Measurements from ENCODE around the gene DAB1.
A peak's percentile ranks its signal among the peaks of the same experiment; 100 is the strongest.

DAB1 gene

DNA sequence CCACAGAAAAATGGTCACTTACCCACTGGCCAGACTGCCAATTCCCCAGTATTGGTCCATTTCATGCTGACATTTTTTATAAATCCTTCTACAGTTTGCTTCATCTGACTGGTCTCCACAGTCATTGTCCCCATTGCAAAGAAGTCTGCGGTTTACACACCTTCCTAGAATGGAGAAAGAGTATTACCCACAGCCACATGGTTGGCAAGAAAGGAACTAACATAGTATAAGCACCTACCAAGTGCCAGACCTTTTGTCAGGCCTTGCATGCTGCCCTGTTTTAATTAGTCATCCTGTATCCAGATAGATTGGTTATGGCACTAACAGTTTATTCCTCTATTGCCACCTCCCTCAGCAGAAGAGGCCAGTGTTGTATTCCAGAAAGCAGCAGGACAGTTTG is 469.2 kb downstream of the DAB1 start:
- WGBS, 2 donors (ENCODE audit: extremely low coverage in 2 of 2, insufficient read length in 2 of 2, insufficient replicate concordance in 1 of 2): no CpG with 5 or more reads among the region's 1 CpG
- Histone ChIP-seq H2BK15ac (ENCODE audit: low read length) (no peak overlapping the region), H3K4ac (ENCODE audit: low read length) (no peak overlapping the region), H3K27me3 (ENCODE audit: control insufficient read depth in 3 of 3, insufficient read depth in 3 of 3, low read depth in 1 of 3, low read length in 3 of 3) (peaks cover 0 to 35% (median 2%) of the 10 kb centered on the region in 3 experiments), H2BK5ac (ENCODE audit: low read length) (no peak overlapping the region), H2AFZ (ENCODE audit: low read length) (no peak overlapping the region), H3K23ac (ENCODE audit: low read depth, low read length, poor library complexity) (no peak overlapping the region), H3K9ac (ENCODE audit: low read depth, low read length, poor library complexity) (no peak overlapping the region), H3K9me3 (replicated peaks in 1 of 2; ENCODE audit: control insufficient read depth in 2 of 2, insufficient read depth in 1 of 2, low read depth in 1 of 2, low read length in 2 of 2) (no peaks in the 10 kb centered on the region), H4K91ac (ENCODE audit: low read depth, low read length, poor library complexity) (no peak overlapping the region), H2BK120ac (ENCODE audit: low read depth, low read length) (no peak overlapping the region), H3K4me2 (ENCODE audit: insufficient read depth, low read length, poor library complexity, severe bottlenecking) (no peak overlapping the region), H3K18ac (ENCODE audit: low read length) (no peak overlapping the region), H2AK5ac (ENCODE audit: low read depth, low read length) (no peak overlapping the region), H3K79me1 (ENCODE audit: low read depth, low read length) (no peaks in the 10 kb centered on the region), H3K36me3 (replicated peaks in 1 of 2; ENCODE audit: control insufficient read depth in 2 of 2, insufficient read depth in 2 of 2, low read length in 2 of 2) (no peaks in the 10 kb centered on the region), H3K27ac (replicated peaks; ENCODE audit: low read length) (no peak overlapping the region), H4K8ac (ENCODE audit: low read depth, low read length) (no peak overlapping the region), H3K14ac (ENCODE audit: low read length) (no peak overlapping the region), H3K4me3 (ENCODE audit: low read length in 2 of 2) (no peak overlapping the region), H2BK12ac (ENCODE audit: low read length) (no peak overlapping the region), H3K4me1 (ENCODE audit: control insufficient read depth in 2 of 2, insufficient read depth in 1 of 2, low read depth in 1 of 2, low read length in 2 of 2) (peaks cover 0 to 2% of the 10 kb centered on the region in 2 donors)
- DNase-seq (ENCODE audit: low spot score): no peak

DNA sequence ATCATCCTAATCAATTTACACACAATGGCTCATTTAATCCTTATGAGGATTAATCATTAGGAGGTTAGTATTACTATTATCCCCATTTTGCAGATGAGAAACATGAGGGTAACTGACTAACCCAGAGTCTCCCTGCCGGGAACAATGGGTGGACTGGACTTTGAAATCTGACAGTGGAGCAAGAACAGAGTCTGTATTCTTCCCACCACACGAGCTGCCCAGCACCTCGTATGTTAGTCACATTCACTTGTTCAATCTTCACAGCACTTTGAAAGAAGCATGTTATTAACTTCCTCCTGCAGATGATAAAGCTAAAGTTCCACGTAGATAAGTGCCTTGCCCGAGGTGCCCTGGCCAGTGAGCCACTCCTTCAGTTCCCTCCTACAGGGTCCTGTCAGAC is 470.5 kb downstream of the DAB1 start:
- no peaks in the 10 kb centered on the region for H3K9me3 ChIP-seq (replicated peaks in 1 of 2; ENCODE audit: control insufficient read depth in 2 of 2, insufficient read depth in 1 of 2, low read depth in 1 of 2, low read length in 2 of 2)
- H3K4ac ChIP-seq (ENCODE audit: low read length): no peak overlapping the region
- H3K27me3 ChIP-seq (ENCODE audit: control insufficient read depth in 3 of 3, insufficient read depth in 3 of 3, low read depth in 1 of 3, low read length in 3 of 3): peaks cover 0 to 26% (median 2%) of the 10 kb centered on the region in 3 experiments
- no peak overlapping the region for H3K18ac ChIP-seq (ENCODE audit: low read length)
- no peak overlapping the region for H3K9ac ChIP-seq (ENCODE audit: low read depth, low read length, poor library complexity)
- no peak overlapping the region for H3K4me3 ChIP-seq (ENCODE audit: low read length in 2 of 2)
- H2BK120ac ChIP-seq (ENCODE audit: low read depth, low read length): no peak overlapping the region
- H3K79me1 ChIP-seq (ENCODE audit: low read depth, low read length): no peaks in the 10 kb centered on the region
- H4K8ac ChIP-seq (ENCODE audit: low read depth, low read length): no peak overlapping the region
- no peak overlapping the region for H3K14ac ChIP-seq (ENCODE audit: low read length)
- no peaks in the 10 kb centered on the region for H3K36me3 ChIP-seq (replicated peaks in 1 of 2; ENCODE audit: control insufficient read depth in 2 of 2, insufficient read depth in 2 of 2, low read length in 2 of 2)
- no peak overlapping the region for H2AK5ac ChIP-seq (ENCODE audit: low read depth, low read length)
- no peak overlapping the region for H3K4me2 ChIP-seq (ENCODE audit: insufficient read depth, low read length, poor library complexity, severe bottlenecking)
- no peak overlapping the region for H2BK15ac ChIP-seq (ENCODE audit: low read length)
- H3K23ac ChIP-seq (ENCODE audit: low read depth, low read length, poor library complexity): no peak overlapping the region
- no peak overlapping the region for H2BK12ac ChIP-seq (ENCODE audit: low read length)
- WGBS, 2 donors (ENCODE audit: extremely low coverage in 2 of 2, insufficient read length in 2 of 2, insufficient replicate concordance in 1 of 2): no CpG with 5 or more reads among the region's 5 CpGs
- no peak overlapping the region for H2BK5ac ChIP-seq (ENCODE audit: low read length)
- H2AFZ ChIP-seq (ENCODE audit: low read length): no peak overlapping the region
- peaks cover 0 to 2% of the 10 kb centered on the region in 2 donors for H3K4me1 ChIP-seq (ENCODE audit: control insufficient read depth in 2 of 2, insufficient read depth in 1 of 2, low read depth in 1 of 2, low read length in 2 of 2)
- H3K27ac ChIP-seq (replicated peaks; ENCODE audit: low read length): no peak overlapping the region
- DNase-seq (ENCODE audit: low spot score): no peak
- H4K91ac ChIP-seq (ENCODE audit: low read depth, low read length, poor library complexity): no peak overlapping the region

DNA sequence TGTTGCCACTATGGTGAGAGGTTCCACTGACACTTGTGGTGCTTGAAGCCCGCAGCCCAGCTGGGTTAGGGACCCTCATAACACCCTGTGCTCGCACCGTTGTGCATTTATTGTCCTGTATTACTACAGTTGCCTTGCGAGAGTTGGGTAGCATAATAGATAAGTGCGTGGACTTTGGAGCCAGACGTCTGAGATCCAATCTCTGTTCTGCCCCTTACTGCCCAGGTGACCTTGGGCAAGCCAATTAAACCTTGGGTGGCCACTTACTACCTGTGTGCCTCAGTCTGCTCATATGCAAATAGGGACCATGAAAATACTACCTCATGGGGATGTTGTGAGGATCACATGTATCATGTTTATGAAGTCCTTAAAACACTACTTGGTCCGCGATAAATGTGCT is 471.4 kb downstream of the DAB1 start:
- H2AK5ac ChIP-seq (ENCODE audit: low read depth, low read length): no peak overlapping the region
- no peak overlapping the region for H3K4me2 ChIP-seq (ENCODE audit: insufficient read depth, low read length, poor library complexity, severe bottlenecking)
- H2BK120ac ChIP-seq (ENCODE audit: low read depth, low read length): no peak overlapping the region
- no CpG with 5 or more reads among the region's 8 CpGs for WGBS, 2 donors (ENCODE audit: extremely low coverage in 2 of 2, insufficient read length in 2 of 2, insufficient replicate concordance in 1 of 2)
- H3K18ac ChIP-seq (ENCODE audit: low read length): no peak overlapping the region
- H2BK5ac ChIP-seq (ENCODE audit: low read length): no peak overlapping the region
- DNase-seq (ENCODE audit: low spot score): no peak
- no peak overlapping the region for H2BK15ac ChIP-seq (ENCODE audit: low read length)
- no peak overlapping the region for H2AFZ ChIP-seq (ENCODE audit: low read length)
- no peaks in the 10 kb centered on the region for H3K36me3 ChIP-seq (replicated peaks in 1 of 2; ENCODE audit: control insufficient read depth in 2 of 2, insufficient read depth in 2 of 2, low read length in 2 of 2)
- H3K4me1 ChIP-seq (ENCODE audit: control insufficient read depth in 2 of 2, insufficient read depth in 1 of 2, low read depth in 1 of 2, low read length in 2 of 2): no peaks in the 10 kb centered on the region
- H3K9ac ChIP-seq (ENCODE audit: low read depth, low read length, poor library complexity): no peak overlapping the region
- peaks cover 0 to 22% (median 0%) of the 10 kb centered on the region in 3 experiments for H3K27me3 ChIP-seq (ENCODE audit: control insufficient read depth in 3 of 3, insufficient read depth in 3 of 3, low read depth in 1 of 3, low read length in 3 of 3)
- no peak overlapping the region for H3K23ac ChIP-seq (ENCODE audit: low read depth, low read length, poor library complexity)
- H3K14ac ChIP-seq (ENCODE audit: low read length): peak overlapping the region; percentile 41
- no peak overlapping the region for H2BK12ac ChIP-seq (ENCODE audit: low read length)
- H3K9me3 ChIP-seq (replicated peaks in 1 of 2; ENCODE audit: control insufficient read depth in 2 of 2, insufficient read depth in 1 of 2, low read depth in 1 of 2, low read length in 2 of 2): no peaks in the 10 kb centered on the region
- H3K27ac ChIP-seq (replicated peaks; ENCODE audit: low read length): no peak overlapping the region
- no peak overlapping the region for H3K4ac ChIP-seq (ENCODE audit: low read length)
- H4K8ac ChIP-seq (ENCODE audit: low read depth, low read length): no peak overlapping the region
- H4K91ac ChIP-seq (ENCODE audit: low read depth, low read length, poor library complexity): no peak overlapping the region
- H3K4me3 ChIP-seq (ENCODE audit: low read length in 2 of 2): no peak overlapping the region
- H3K79me1 ChIP-seq (ENCODE audit: low read depth, low read length): no peaks in the 10 kb centered on the region

DNA sequence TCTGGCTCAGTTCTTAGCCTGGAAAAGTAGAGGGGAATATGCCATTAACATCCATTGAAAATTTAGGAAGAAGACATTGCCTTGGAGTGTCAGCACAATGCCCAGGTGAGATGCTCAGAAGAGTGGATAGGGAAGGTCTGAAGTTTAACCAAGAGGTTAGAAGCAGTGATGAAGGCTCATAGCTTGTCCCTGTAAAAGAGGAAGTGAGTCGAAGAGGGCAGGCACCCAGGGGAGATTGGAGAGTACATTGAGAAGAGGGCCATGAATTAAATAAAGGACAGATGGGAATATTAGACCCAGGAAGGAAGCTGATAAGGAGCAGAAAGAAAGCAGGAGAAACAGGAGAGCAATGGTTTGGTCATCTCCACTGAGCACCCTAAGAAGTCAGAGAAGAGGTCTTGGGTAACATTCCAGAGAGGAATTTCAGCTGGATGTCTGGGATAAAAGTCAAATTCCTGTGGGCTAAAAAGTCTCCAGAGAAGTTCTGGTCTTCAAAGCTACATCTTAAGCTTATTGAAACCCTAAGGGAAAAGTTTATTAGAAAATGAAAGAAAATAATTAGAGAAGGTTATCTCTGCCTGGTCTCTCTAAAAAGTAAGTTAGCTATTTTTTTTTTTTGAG is 475.3 kb downstream of the DAB1 start:
- Histone ChIP-seq H3K27ac (replicated peaks; ENCODE audit: low read length) (no peak overlapping the region), H2BK120ac (ENCODE audit: low read depth, low read length) (no peak overlapping the region), H3K9me3 (replicated peaks in 1 of 2; ENCODE audit: control insufficient read depth in 2 of 2, insufficient read depth in 1 of 2, low read depth in 1 of 2, low read length in 2 of 2) (no peaks in the 10 kb centered on the region), H3K18ac (ENCODE audit: low read length) (no peak overlapping the region), H3K4ac (ENCODE audit: low read length) (no peak overlapping the region), H2AFZ (ENCODE audit: low read length) (no peak overlapping the region), H4K91ac (ENCODE audit: low read depth, low read length, poor library complexity) (no peak overlapping the region), H3K4me1 (ENCODE audit: control insufficient read depth in 2 of 2, insufficient read depth in 1 of 2, low read depth in 1 of 2, low read length in 2 of 2) (no peaks in the 10 kb centered on the region), H3K36me3 (replicated peaks in 1 of 2; ENCODE audit: control insufficient read depth in 2 of 2, insufficient read depth in 2 of 2, low read length in 2 of 2) (no peaks in the 10 kb centered on the region), H3K9ac (ENCODE audit: low read depth, low read length, poor library complexity) (no peak overlapping the region), H2BK12ac (ENCODE audit: low read length) (no peak overlapping the region), H3K4me3 (ENCODE audit: low read length in 2 of 2) (no peak overlapping the region), H4K8ac (ENCODE audit: low read depth, low read length) (no peak overlapping the region), H3K4me2 (ENCODE audit: insufficient read depth, low read length, poor library complexity, severe bottlenecking) (no peak overlapping the region), H3K14ac (ENCODE audit: low read length) (no peak overlapping the region), H2AK5ac (ENCODE audit: low read depth, low read length) (no peak overlapping the region), H3K79me1 (ENCODE audit: low read depth, low read length) (no peaks in the 10 kb centered on the region), H3K27me3 (ENCODE audit: control insufficient read depth in 3 of 3, insufficient read depth in 3 of 3, low read depth in 1 of 3, low read length in 3 of 3) (peaks cover 0 to 6% (median 0%) of the 10 kb centered on the region in 3 experiments), H2BK5ac (ENCODE audit: low read length) (no peak overlapping the region), H2BK15ac (ENCODE audit: low read length) (no peak overlapping the region), H3K23ac (ENCODE audit: low read depth, low read length, poor library complexity) (no peak overlapping the region)
- DNase-seq (ENCODE audit: low spot score): no peak
- no CpG with 5 or more reads among the region's 1 CpG for WGBS, 2 donors (ENCODE audit: extremely low coverage in 2 of 2, insufficient read length in 2 of 2, insufficient replicate concordance in 1 of 2)

Data from neuronal stem cell (in vitro differentiated cells).